H9 (cell line): Measurements from ENCODE around the gene CPNE5. TPM values are rescaled to one million over a fixed set of nuclear protein-coding genes. Genes with fewer than 3 reads are reported as not detected.

Experiments used
- DNase-seq: peaks from one replicate; pipeline ENCODE4 v3.0.0-alpha.2; 2017
- H2AFZ ChIP-seq: one replicate; pipeline ENCODE4 v1.6.1; 2013; ENCODE audit warnings: mild to moderate bottlenecking, low read length, control low read depth, moderate library complexity
- H2AK5ac ChIP-seq: 2 replicates; pipeline ENCODE4 v1.6.1; 2013; ENCODE audit warnings: low read length, control low read depth, mixed read lengths; ENCODE audit not compliant: insufficient read length
- H2BK120ac ChIP-seq: one replicate; pipeline ENCODE4 v1.6.1; 2013; ENCODE audit warnings: low read depth, mild to moderate bottlenecking, low read length, control low read depth, inconsistent platforms; ENCODE audit not compliant: poor library complexity, severe bottlenecking
- H2BK12ac ChIP-seq: 2 replicates; pipeline ENCODE4 v1.6.1; 2013; ENCODE audit warnings: low read length, control low read depth, mixed read lengths, low read depth; ENCODE audit not compliant: insufficient read length
- H2BK15ac ChIP-seq: 2 replicates; pipeline ENCODE4 v1.6.1; 2013; ENCODE audit warnings: low read depth, low read length, control low read depth
- H2BK20ac ChIP-seq: one replicate; pipeline ENCODE4 v1.6.1; 2013; ENCODE audit warnings: low read depth, mild to moderate bottlenecking, low read length, control low read depth, inconsistent platforms; ENCODE audit not compliant: poor library complexity, severe bottlenecking
- H2BK5ac ChIP-seq: 2 replicates; pipeline ENCODE4 v1.6.1; 2013; ENCODE audit warnings: low read length, control low read depth, mixed read lengths; ENCODE audit not compliant: insufficient read length
- H3K14ac ChIP-seq: 2 replicates; pipeline ENCODE4 v1.6.1; 2013; ENCODE audit warnings: low read length, control low read depth; ENCODE audit not compliant: insufficient read depth
- H3K18ac ChIP-seq: 2 replicates; pipeline ENCODE4 v1.6.1; 2013; ENCODE audit warnings: low read depth, mild to moderate bottlenecking, mixed read lengths, low read length, control low read depth; ENCODE audit not compliant: insufficient read length
- H3K23ac ChIP-seq: 2 replicates; pipeline ENCODE4 v1.6.1; 2013; ENCODE audit warnings: low read length, control low read depth, mixed read lengths, low read depth; ENCODE audit not compliant: insufficient read length
- H3K23me2 ChIP-seq: 2 replicates; pipeline ENCODE4 v1.6.1; 2013; ENCODE audit warnings: low read depth, mild to moderate bottlenecking, mixed read lengths, low read length, control low read depth; ENCODE audit not compliant: insufficient read length, poor library complexity, severe bottlenecking
- H3K27ac ChIP-seq: 2 replicates; pipeline ENCODE4 v1.5.1; 2013; ENCODE audit warnings: low read length, control low read depth, mixed read lengths, low read depth; ENCODE audit not compliant: insufficient read length
- H3K27me3 ChIP-seq: 2 replicates; pipeline ENCODE4 v1.6.1; 2013; ENCODE audit warnings: low read length, control low read depth, inconsistent platforms; ENCODE audit not compliant: insufficient read depth
- H3K4ac ChIP-seq: 2 replicates; pipeline ENCODE4 v1.6.1; 2013; ENCODE audit warnings: low read depth, mild to moderate bottlenecking, control low read depth, inconsistent platforms, low read length, moderate library complexity
- H3K4me1 ChIP-seq: 2 replicates; pipeline ENCODE4 v1.6.1; 2013; ENCODE audit warnings: low read length, control low read depth, inconsistent platforms; ENCODE audit not compliant: insufficient read depth
- H3K4me2 ChIP-seq: 2 replicates; pipeline ENCODE4 v1.6.1; 2013; ENCODE audit warnings: low read length, control low read depth, mixed read lengths; ENCODE audit not compliant: insufficient read length, insufficient read depth
- H3K56ac ChIP-seq: 2 replicates; pipeline ENCODE4 v1.6.1; 2013; ENCODE audit warnings: low read depth, mild to moderate bottlenecking, mixed read lengths, low read length, control low read depth; ENCODE audit not compliant: insufficient read length
- H3K79me1 ChIP-seq: 2 replicates; pipeline ENCODE4 v1.6.1; 2013; ENCODE audit warnings: low read depth, mild to moderate bottlenecking, moderate library complexity, low read length, control low read depth, inconsistent platforms; ENCODE audit not compliant: insufficient read depth, poor library complexity, severe bottlenecking
- H3K79me2 ChIP-seq: 2 replicates; pipeline ENCODE4 v1.6.1; 2013; ENCODE audit warnings: low read length, control low read depth, inconsistent platforms; ENCODE audit not compliant: insufficient read depth
- H3K9ac ChIP-seq: 2 replicates; pipeline ENCODE4 v1.6.1; 2013; ENCODE audit warnings: low read length, control low read depth, mixed read lengths; ENCODE audit not compliant: insufficient read length; ENCODE audit errors: extremely low read depth
- H3K9me3 ChIP-seq: one replicate; pipeline ENCODE4 v1.6.1; 2013; ENCODE audit warnings: low read depth, low read length, inconsistent platforms; ENCODE audit not compliant: control insufficient read depth
- H3T11ph ChIP-seq: one replicate; pipeline ENCODE4 v1.6.1; 2013; ENCODE audit warnings: mild to moderate bottlenecking, low read length, control low read depth, inconsistent platforms
- H4K20me1 ChIP-seq: one replicate; pipeline ENCODE4 v1.6.1; 2013; ENCODE audit not compliant: control insufficient read depth, insufficient read length, insufficient read depth
- H4K5ac ChIP-seq: 2 replicates; pipeline ENCODE4 v1.6.1; 2013; ENCODE audit warnings: low read depth, mild to moderate bottlenecking, mixed read lengths, low read length, control low read depth; ENCODE audit not compliant: insufficient read length
- H4K8ac ChIP-seq: replicated peaks from 2 replicates; pipeline ENCODE4 v1.6.1; 2013; ENCODE audit warnings: low read length, control low read depth, mixed read lengths, low read depth; ENCODE audit not compliant: insufficient read length
- H4K91ac ChIP-seq: 2 replicates; pipeline ENCODE4 v1.6.1; 2013; ENCODE audit warnings: low read depth, mild to moderate bottlenecking, moderate library complexity, mixed read lengths, low read length, control low read depth; ENCODE audit not compliant: insufficient read length
- H3K27ac Mint-ChIP-seq, 3 experiments: 2 replicates in 2 of 3; 3 replicates in 1 of 3; pipeline ENCODE4 v1.8.0; 2020 to 2021; ENCODE audit warnings: mixed read lengths in 3 of 3, mild to moderate bottlenecking in 1 of 3, moderate library complexity in 1 of 3
- H3K27me3 Mint-ChIP-seq: 2 replicates; pipeline ENCODE4 v1.8.0; 2021; ENCODE audit warnings: low read depth, mild to moderate bottlenecking, moderate library complexity, mixed read lengths
- H3K36me3 Mint-ChIP-seq, 3 experiments: 2 replicates in 2 of 3; 3 replicates in 1 of 3; pipeline ENCODE4 v1.8.0; 2020 to 2021; ENCODE audit warnings: low read depth in 3 of 3, mixed read lengths in 3 of 3; ENCODE audit not compliant: insufficient read depth in 1 of 3
- H3K4me1 Mint-ChIP-seq, 2 experiments: 2 replicates each; pipeline ENCODE4 v1.8.0; 2020; ENCODE audit warnings: mixed read lengths in 2 of 2
- H3K4me3 Mint-ChIP-seq, 2 experiments: 2 replicates in 1 of 2; 3 replicates in 1 of 2; pipeline ENCODE4 v1.8.0; 2020 to 2021; ENCODE audit warnings: mild to moderate bottlenecking in 2 of 2, mixed read lengths in 2 of 2, moderate library complexity in 1 of 2
- H3K9me3 Mint-ChIP-seq, 2 experiments: 2 replicates in 1 of 2; 3 replicates in 1 of 2; pipeline ENCODE4 v1.8.0; 2020; ENCODE audit warnings: mild to moderate bottlenecking in 2 of 2, mixed read lengths in 2 of 2, moderate library complexity in 1 of 2
- WGBS: extraction: QIAGEN DNeasy Blood & Tissue Kit; methylation state at CpG from one replicate; pipeline ENCODE4 v1.1.7; 2013; ENCODE audit warnings: missing lambda C conversion rate, low lambda C conversion rate, mixed read lengths; ENCODE audit not compliant: insufficient read length; ENCODE audit errors: extremely low coverage; 5-methylcytosine and 5-hydroxymethylcytosine counted together
- total RNA-seq: library from RNA; stranded (reverse); gene quantifications from 2 replicates; pipeline ENCODE4 v1.2.1, GENCODE V29; 2021
- TF ChIP-seq, protein P1 (sequence below): fragments of 200-600 bp; sonication (generic); conservative IDR thresholded peaks from 3 replicates; pipeline ENCODE4 v1.8.0; 2021; ENCODE audit warnings: antibody characterized with exemption, mild to moderate bottlenecking

Gene CPNE5
- total RNA-seq, 1 experiment from 2014 or later = 0.52 TPM

DNA sequence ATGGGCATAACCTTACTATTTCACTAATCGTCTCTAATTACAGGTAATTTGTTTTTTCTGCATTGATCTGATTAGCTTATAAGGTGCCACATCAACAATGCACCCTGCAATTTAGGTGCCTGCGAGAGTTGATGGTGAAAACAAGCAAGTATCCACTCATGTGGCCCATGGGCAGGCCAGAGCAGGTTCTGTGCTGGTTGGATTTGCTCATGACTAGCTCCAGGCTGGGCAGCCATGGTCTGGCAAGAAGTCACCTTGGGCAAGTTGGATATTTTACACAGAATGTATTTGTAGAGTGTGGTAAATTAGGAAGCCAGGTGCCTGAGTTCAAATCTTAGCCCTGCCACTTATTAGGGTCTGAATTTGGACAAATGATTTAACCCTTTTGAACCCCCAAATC lies 116.4 kb downstream of the CPNE5 start:
- H3K18ac ChIP-seq = no peak overlapping the region
- no peaks in the 10 kb centered on the region for H3K27me3 ChIP-seq
- no peak overlapping the region for H3K27ac ChIP-seq
- no peak overlapping the region for H3K56ac ChIP-seq
- no peak overlapping the region for H2BK12ac ChIP-seq
- H3K4me1 Mint-ChIP-seq = peaks cover 2% of the 10 kb centered on the region in 2 experiments; a peak in 1 of 4 replicates
- no peaks in the 10 kb centered on the region for H3K4me1 ChIP-seq
- no peak for DNase-seq
- H3K36me3 Mint-ChIP-seq = no peaks in the 10 kb centered on the region; a peak in 1 of 7 replicates
- no peak overlapping the region for H3K23ac ChIP-seq
- no peak overlapping the region for H3K4me3 Mint-ChIP-seq
- no peak overlapping the region for H4K91ac ChIP-seq
- H3K9ac ChIP-seq = no peak overlapping the region
- no peaks in the 10 kb centered on the region for H3K9me3 Mint-ChIP-seq
- no peaks in the 10 kb centered on the region for H3K79me2 ChIP-seq
- H4K5ac ChIP-seq = no peak overlapping the region
- no peak overlapping the region for H2AFZ ChIP-seq
- H2BK15ac ChIP-seq = no peak overlapping the region
- H3K4ac ChIP-seq = no peak overlapping the region
- H2AK5ac ChIP-seq = no peak overlapping the region
- no CpG with 5 or more reads among the region's 2 CpGs for WGBS
- no peak overlapping the region for H3K27ac Mint-ChIP-seq
- H3T11ph ChIP-seq = no peak overlapping the region
- H4K8ac ChIP-seq = no peak overlapping the region
- no peaks in the 10 kb centered on the region for H3K9me3 ChIP-seq
- H3K23me2 ChIP-seq = no peaks in the 10 kb centered on the region
- no peak overlapping the region for H3K4me2 ChIP-seq
- no peak overlapping the region for H2BK5ac ChIP-seq
- H2BK120ac ChIP-seq = no peak overlapping the region
- no peak overlapping the region for H2BK20ac ChIP-seq
- TF ChIP-seq, protein P1, sequence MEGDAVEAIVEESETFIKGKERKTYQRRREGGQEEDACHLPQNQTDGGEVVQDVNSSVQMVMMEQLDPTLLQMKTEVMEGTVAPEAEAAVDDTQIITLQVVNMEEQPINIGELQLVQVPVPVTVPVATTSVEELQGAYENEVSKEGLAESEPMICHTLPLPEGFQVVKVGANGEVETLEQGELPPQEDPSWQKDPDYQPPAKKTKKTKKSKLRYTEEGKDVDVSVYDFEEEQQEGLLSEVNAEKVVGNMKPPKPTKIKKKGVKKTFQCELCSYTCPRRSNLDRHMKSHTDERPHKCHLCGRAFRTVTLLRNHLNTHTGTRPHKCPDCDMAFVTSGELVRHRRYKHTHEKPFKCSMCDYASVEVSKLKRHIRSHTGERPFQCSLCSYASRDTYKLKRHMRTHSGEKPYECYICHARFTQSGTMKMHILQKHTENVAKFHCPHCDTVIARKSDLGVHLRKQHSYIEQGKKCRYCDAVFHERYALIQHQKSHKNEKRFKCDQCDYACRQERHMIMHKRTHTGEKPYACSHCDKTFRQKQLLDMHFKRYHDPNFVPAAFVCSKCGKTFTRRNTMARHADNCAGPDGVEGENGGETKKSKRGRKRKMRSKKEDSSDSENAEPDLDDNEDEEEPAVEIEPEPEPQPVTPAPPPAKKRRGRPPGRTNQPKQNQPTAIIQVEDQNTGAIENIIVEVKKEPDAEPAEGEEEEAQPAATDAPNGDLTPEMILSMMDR = no peak
- no peaks in the 10 kb centered on the region for H3K79me1 ChIP-seq
- peaks cover 3% of the 10 kb centered on the region; the same call in 1 of the 2 replicates for H3K27me3 Mint-ChIP-seq
- H4K20me1 ChIP-seq = no peaks in the 10 kb centered on the region
- H3K14ac ChIP-seq = no peak overlapping the region
